Measurements from ENCODE around the gene DPEP2. TPM values are rescaled to one million over a fixed set of nuclear protein-coding genes. Genes with fewer than 3 reads are reported as not detected.

Gene DPEP2
- total and polyA plus RNA-seq, 2 of the 13 experiments (the other 11 are each of a cell fraction or from before 2014, with no cell fraction given) = 0.18 TPM; not detected in 1

DNA sequence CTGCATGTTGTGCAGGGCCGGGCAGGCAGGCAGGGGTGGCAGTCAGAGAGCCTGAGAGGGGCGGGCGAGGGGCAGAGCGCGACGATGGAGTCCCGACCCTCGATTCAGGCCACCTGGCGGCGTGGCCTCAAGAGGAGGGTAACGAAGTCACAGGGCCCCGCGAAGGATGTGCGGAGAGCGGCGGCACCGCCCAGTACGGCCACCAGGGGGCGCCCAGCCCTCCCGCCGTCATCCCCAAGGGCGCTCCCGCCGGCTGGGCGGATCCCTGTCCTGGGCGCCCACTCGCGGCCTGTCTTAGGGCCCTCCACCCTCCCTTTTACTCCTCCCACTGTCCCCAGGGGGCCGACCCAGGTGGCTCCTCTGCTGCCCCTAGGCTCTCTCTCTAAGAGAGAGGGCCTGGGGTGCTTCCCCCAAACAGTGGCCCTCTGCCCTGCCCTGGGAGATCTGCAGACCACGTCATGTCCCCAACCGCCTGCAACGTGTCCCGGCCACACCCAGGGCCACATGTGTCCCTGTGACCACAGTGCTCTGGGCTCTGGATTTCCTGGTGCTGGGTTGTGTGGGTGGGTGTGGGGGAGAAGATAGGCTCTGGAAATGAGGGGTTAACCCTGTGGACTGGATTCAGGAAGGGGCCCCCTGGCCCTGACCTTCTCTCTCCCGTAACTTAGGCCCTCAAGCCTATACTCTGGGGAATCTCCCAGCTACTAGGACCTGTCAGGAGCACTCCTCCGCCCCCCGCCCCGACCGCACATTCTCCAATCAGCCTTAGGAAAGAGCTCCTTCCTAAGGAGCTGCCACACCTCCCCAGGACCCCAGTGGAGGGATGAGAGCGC lies 5.9 kb downstream of the DPEP2 start (continued):
- TF ChIP-seq TIGD3 (CRISPR knock-in tag; IDR thresholded peaks at IDR 0.05; ENCODE audit: borderline replicate concordance) = 0 out of 2 replicates have a peak, but pooled peaks have one; percentile 7
- no peak for TF ChIP-seq PAF1 (CRISPR knock-in tag; IDR thresholded peaks at IDR 0.05)
- peak; percentile 80 for TF ChIP-seq SP4 (CRISPR knock-in tag; IDR thresholded peaks at IDR 0.05)
- TF ChIP-seq NAIF1 (CRISPR knock-in tag; IDR thresholded peaks at IDR 0.05; ENCODE audit: borderline replicate concordance) = 0 out of 2 replicates have a peak, but pooled peaks have one; percentile 26
- TF ChIP-seq FOSL2 (CRISPR knock-in tag; IDR thresholded peaks at IDR 0.05) = peak; percentile 39; the same call in 1 of the 2 replicates
- TF ChIP-seq TGIF2 (CRISPR knock-in tag; IDR thresholded peaks at IDR 0.05) = peak; percentile 24; the same call in 1 of the 2 replicates
- TF ChIP-seq ARNTL (CRISPR knock-in tag; IDR thresholded peaks at IDR 0.05) = peak; percentile 70; the same call in 1 of the 2 replicates
- TF ChIP-seq ZNF570 (CRISPR knock-in tag; IDR thresholded peaks at IDR 0.05; ENCODE audit: borderline replicate concordance) = no peak
- TF ChIP-seq ETV5 (CRISPR knock-in tag; IDR thresholded peaks at IDR 0.05; ENCODE audit: borderline replicate concordance) = peak; percentile 47; the same call in 1 of the 2 replicates
- TF ChIP-seq SMARCE1 (IDR thresholded peaks at IDR 0.05; ENCODE audit: borderline replicate concordance) = no peak
- no peak for TF ChIP-seq ZNF550 (CRISPR knock-in tag; IDR thresholded peaks at IDR 0.05; ENCODE audit: borderline replicate concordance)
- TF ChIP-seq ZKSCAN1 (IDR thresholded peaks at IDR 0.05; ENCODE audit: low read length) = no peak
- TF ChIP-seq PATZ1 (CRISPR knock-in tag; IDR thresholded peaks at IDR 0.05) = peak; percentile 84
- TF ChIP-seq NR2F2 (IDR thresholded peaks at IDR 0.05; ENCODE audit: borderline replicate concordance, low read depth) = 0 out of 2 replicates have a peak, but pooled peaks have one; percentile 14
- no peak for TF ChIP-seq ARID2 (CRISPR knock-in tag; IDR thresholded peaks at IDR 0.05; ENCODE audit: borderline replicate concordance)
- peak; percentile 29 for TF ChIP-seq SRSF1 (optimal IDR thresholded peaks at IDR 0.05; ENCODE audit: low read depth, low read length)
- TF ChIP-seq, protein P1, sequence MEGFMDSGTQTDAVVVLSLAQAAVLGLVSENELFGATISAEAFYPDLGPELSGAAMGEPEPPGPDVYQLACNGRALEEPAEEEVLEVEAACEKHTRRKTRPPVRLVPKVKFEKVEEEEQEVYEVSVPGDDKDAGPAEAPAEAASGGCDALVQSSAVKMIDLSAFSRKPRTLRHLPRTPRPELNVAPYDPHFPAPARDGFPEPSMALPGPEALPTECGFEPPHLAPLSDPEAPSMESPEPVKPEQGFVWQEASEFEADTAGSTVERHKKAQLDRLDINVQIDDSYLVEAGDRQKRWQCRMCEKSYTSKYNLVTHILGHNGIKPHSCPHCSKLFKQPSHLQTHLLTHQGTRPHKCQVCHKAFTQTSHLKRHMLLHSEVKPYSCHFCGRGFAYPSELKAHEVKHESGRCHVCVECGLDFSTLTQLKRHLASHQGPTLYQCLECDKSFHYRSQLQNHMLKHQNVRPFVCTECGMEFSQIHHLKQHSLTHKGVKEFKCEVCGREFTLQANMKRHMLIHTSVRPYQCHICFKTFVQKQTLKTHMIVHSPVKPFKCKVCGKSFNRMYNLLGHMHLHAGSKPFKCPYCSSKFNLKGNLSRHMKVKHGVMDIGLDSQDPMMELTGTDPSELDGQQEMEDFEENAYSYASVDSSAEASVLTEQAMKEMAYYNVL (CRISPR knock-in tag; IDR thresholded peaks at IDR 0.05; ENCODE audit: borderline replicate concordance) = peak; percentile 39; the same call in 1 of the 2 replicates
- peak; percentile 37; the same call in 1 of the 2 replicates for TF ChIP-seq ZNF773 (CRISPR knock-in tag; IDR thresholded peaks at IDR 0.05; ENCODE audit: borderline replicate concordance)
- no peak for TF ChIP-seq ZNF7 (CRISPR knock-in tag; IDR thresholded peaks at IDR 0.05)
- TF ChIP-seq, protein P2, sequence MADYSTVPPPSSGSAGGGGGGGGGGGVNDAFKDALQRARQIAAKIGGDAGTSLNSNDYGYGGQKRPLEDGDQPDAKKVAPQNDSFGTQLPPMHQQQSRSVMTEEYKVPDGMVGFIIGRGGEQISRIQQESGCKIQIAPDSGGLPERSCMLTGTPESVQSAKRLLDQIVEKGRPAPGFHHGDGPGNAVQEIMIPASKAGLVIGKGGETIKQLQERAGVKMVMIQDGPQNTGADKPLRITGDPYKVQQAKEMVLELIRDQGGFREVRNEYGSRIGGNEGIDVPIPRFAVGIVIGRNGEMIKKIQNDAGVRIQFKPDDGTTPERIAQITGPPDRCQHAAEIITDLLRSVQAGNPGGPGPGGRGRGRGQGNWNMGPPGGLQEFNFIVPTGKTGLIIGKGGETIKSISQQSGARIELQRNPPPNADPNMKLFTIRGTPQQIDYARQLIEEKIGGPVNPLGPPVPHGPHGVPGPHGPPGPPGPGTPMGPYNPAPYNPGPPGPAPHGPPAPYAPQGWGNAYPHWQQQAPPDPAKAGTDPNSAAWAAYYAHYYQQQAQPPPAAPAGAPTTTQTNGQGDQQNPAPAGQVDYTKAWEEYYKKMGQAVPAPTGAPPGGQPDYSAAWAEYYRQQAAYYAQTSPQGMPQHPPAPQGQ (CRISPR knock-in tag; IDR thresholded peaks at IDR 0.05; ENCODE audit: borderline replicate concordance) = no peak
- TF ChIP-seq ASH2L (IDR thresholded peaks at IDR 0.05; ENCODE audit: insufficient read length, low read depth, low read length) = no peak
- no peak for TF ChIP-seq ZNF468 (CRISPR knock-in tag; IDR thresholded peaks at IDR 0.05)

All from HepG2 (cell line).